ENCODE results near the gene THTPA. TPM values are rescaled to one million over a fixed set of nuclear protein-coding genes. Genes with fewer than 3 reads are reported as not detected.

The THTPA gene
- total RNA-seq, 1 donor from 2014 or later, result 15.5 TPM

- DNase-seq (no peak), ATAC-seq (peak; percentile 46)
- Histone ChIP-seq H3K4me1 (peaks cover 12% of the 10 kb centered on the region), H3K27ac (no peak overlapping the region), H3K4me3 (no peak overlapping the region), H3K36me3 (peaks cover 53% of the 10 kb centered on the region), H3K27me3 (no peaks in the 10 kb centered on the region), H3K9me3 (no peaks in the 10 kb centered on the region)
- intact Hi-C loops (cut with DNase I), result loop anchor here (5.0 kb wide), 1 partner anchor 86 kb away; no protein-coding TSS in a partner anchor
- peak; percentile 93 for TF ChIP-seq CTCF (IDR thresholded peaks at IDR 0.05)
These were observed 6.9 kb downstream of the THTPA start for GRCh38 chr14:23562822-23563472.

DNA sequence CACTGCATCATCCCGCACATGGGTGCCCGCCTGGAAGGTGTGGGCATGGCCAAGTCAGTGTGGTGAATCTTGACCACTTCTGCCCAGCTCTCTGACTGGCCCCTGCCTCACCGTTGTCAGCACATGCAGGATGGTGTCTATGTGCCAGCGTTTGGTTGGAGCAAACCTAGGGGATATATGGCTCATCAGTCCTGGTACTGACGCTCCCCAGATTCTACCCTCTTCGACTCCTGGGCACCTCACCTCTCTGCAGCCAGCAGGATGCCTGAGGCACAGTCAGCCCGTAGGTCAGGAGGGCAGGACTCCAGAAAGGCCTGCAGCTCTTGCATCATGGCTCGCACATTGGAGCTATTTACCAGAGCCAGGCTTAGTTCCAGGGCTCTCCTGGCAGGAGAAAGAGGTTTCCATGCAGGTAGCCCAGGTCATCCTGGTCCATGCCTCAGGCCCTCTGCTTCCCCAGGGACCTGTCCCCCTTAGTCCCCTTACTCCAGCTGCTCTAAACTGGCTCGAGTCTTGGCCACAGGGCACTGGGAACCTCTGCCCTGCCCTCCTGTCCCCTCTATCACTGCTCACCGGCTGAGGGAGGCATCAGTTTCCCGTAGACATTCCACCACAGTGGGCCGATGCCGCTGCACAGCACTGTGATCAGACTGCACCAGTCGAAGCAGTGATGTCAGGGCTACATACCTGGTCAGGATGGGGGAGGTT lies 7.6 kb downstream of the THTPA start:
- no peak for DNase-seq
- no peak for ATAC-seq
- no peak for TF ChIP-seq CTCF (IDR thresholded peaks at IDR 0.05)
- peaks cover 16% of the 10 kb centered on the region for H3K4me1 ChIP-seq
- no peak overlapping the region for H3K4me3 ChIP-seq
- H3K27me3 ChIP-seq, result no peaks in the 10 kb centered on the region
- H3K27ac ChIP-seq, result no peak overlapping the region
- H3K9me3 ChIP-seq, result no peaks in the 10 kb centered on the region
- intact Hi-C loops (cut with DNase I), result loop anchor here (5.0 kb wide), 1 partner anchor 86 kb away; no protein-coding TSS in a partner anchor
- peaks cover 53% of the 10 kb centered on the region for H3K36me3 ChIP-seq

DNA sequence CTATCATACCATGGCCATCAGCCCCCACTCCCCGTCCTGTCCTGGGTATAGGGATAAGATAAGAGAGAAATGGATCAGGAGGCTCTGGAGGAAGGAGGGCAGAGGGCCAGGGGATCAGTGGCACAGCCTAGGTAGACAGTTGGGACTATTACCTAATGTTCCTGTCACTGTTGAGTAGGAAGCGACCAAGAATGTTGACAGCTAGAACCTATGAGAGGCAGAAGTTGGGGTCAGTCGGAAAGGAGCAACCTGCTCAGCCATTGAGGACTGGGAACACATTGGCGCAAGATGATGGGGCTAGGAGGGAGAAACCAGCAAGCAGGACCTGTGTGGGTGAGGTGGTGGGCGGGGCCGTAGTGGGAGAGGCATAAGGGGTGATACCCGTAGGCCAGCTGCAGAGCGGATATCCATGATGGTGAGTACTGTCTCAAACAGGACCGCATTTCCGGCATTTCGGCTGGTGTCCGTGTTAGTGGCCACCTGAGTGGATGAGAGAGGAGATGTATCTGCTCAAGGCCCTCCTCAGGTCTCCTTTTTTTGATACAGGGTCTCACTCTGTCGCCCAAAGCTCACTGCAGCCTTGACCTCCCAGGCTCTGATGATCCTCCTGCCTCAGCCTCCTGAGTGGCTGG lies 8.2 kb downstream of the THTPA start:
- TF ChIP-seq CTCF (IDR thresholded peaks at IDR 0.05), result no peak
- Histone ChIP-seq H3K4me3 (no peak overlapping the region), H3K4me1 (peaks cover 16% of the 10 kb centered on the region), H3K36me3 (peaks cover 46% of the 10 kb centered on the region), H3K27me3 (no peaks in the 10 kb centered on the region), H3K9me3 (no peaks in the 10 kb centered on the region), H3K27ac (no peak overlapping the region)
- ATAC-seq (no peak), DNase-seq (no peak)
- intact Hi-C loops (cut with DNase I), result loop anchor here (5.0 kb wide), 1 partner anchor 87 kb away; no protein-coding TSS in a partner anchor

DNA sequence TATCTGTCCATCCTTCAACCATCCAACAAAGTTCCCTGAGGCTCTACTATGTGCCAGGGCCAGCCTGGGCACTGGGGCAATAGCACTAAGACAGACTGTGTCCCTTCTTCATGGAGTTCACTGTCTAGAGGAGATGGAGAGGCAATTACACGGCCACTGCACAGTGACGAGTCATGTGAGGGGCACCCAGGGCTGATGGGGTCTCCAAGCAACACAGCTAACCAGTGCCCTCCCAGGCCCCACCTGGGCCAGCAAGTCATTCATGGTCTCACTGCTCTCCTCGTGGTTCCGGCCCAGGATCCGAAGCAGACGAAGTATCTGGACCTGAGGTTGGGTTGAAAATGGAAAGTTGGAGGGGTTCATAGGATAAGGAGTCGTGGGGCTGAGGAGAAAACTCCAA lies 8.8 kb downstream of the THTPA start:
- no peak for TF ChIP-seq CTCF (IDR thresholded peaks at IDR 0.05)
- intact Hi-C loops (cut with DNase I), result loop anchor here (5.0 kb wide), 1 partner anchor 88 kb away; no protein-coding TSS in a partner anchor
- Histone ChIP-seq H3K27ac (no peak overlapping the region), H3K4me3 (no peak overlapping the region), H3K9me3 (no peaks in the 10 kb centered on the region), H3K4me1 (peaks cover 16% of the 10 kb centered on the region), H3K27me3 (no peaks in the 10 kb centered on the region), H3K36me3 (peaks cover 42% of the 10 kb centered on the region)
- DNase-seq (no peak), ATAC-seq (no peak)

DNA sequence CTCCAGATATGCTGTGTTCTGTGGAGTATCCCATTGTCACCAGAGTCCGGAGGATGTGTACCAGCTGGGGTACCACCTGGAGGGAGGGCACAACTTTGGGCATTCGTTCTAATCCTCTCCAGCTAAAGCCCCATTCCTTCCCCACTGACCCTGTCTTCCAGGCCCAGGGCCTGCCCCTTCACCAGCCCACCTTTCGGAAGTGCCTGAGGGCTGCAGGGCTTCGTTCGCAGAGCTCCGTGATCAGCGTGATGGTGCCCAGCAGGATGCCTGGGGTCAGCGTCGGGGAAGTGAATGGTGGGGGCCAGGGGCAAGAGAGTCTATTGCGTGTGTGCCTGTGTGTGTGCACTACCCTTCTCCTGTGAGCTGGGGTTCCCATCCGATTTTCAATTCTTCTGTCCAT lies 9.6 kb downstream of the THTPA start:
- Histone ChIP-seq H3K27ac (no peak overlapping the region), H3K4me1 (peaks cover 16% of the 10 kb centered on the region), H3K27me3 (no peaks in the 10 kb centered on the region), H3K36me3 (peaks cover 35% of the 10 kb centered on the region), H3K4me3 (no peak overlapping the region), H3K9me3 (no peaks in the 10 kb centered on the region)
- TF ChIP-seq CTCF (IDR thresholded peaks at IDR 0.05), result no peak
- DNase-seq (no peak), ATAC-seq (no peak)
- intact Hi-C loops (cut with DNase I), result no loop called here

All from upper lobe of right lung (tissue), 1 donor.